CD8-positive, alpha-beta memory T cell (primary cell): ENCODE results near the gene DOP1A. TPM values are rescaled to one million over a fixed set of nuclear protein-coding genes. Genes with fewer than 3 reads are reported as not detected.
A peak's percentile ranks its signal among the peaks of the same experiment; 100 is the strongest.

Source experiments
- CTCF ChIA-PET: fragments of 350-600 bp; sonication (Branson Sonifier 250); formaldehyde crosslinking; loops from one replicate; lab custom pipeline; 2021; ENCODE audit warnings: antibody characterized with exemption; lab: Charles Lee
- POLR2A ChIA-PET: fragments of 350-600 bp; sonication (Branson Sonifier 250); formaldehyde crosslinking; loops from one replicate; lab custom pipeline; 2021; ENCODE audit warnings: antibody characterized with exemption; lab: Charles Lee
- DNase-seq, 5 donors: peaks; one replicate each; pipeline versions ENCODE4 v3.0.0 to v3.0.0-alpha.2; 2020 to 2022; ENCODE audit warnings: mixed read lengths in 1 of 5
- H3K27ac ChIP-seq: one replicate; pipeline ENCODE4 v1.7.0; 2013; ENCODE audit warnings: low read depth, mild to moderate bottlenecking, low read length, moderate library complexity
- H3K27me3 ChIP-seq: 2 replicates; pipeline ENCODE4 v1.7.0; 2013; ENCODE audit warnings: low read length, mild to moderate bottlenecking; ENCODE audit not compliant: insufficient read depth, poor library complexity, severe bottlenecking
- H3K36me3 ChIP-seq: 2 replicates; pipeline ENCODE4 v1.7.0; 2013; ENCODE audit warnings: mild to moderate bottlenecking, low read length, moderate library complexity; ENCODE audit not compliant: insufficient read depth
- H3K4me1 ChIP-seq: 2 replicates; pipeline ENCODE4 v1.7.0; 2013; ENCODE audit warnings: mild to moderate bottlenecking, low read length, moderate library complexity; ENCODE audit not compliant: insufficient read depth
- H3K4me3 ChIP-seq: 2 replicates; pipeline ENCODE4 v1.7.0; 2013; ENCODE audit warnings: mild to moderate bottlenecking, low read length
- H3K9me3 ChIP-seq: 2 replicates; pipeline ENCODE4 v1.7.0; 2013; ENCODE audit warnings: mild to moderate bottlenecking, low read length
- H3K27ac Mint-ChIP-seq, 8 donors: one replicate each; pipeline ENCODE4 v1.8.0; 2020 to 2021; ENCODE audit warnings: mixed read lengths in 8 of 8, mild to moderate bottlenecking in 6 of 8, inconsistent platforms in 3 of 8, moderate library complexity in 3 of 8
- H3K27me3 Mint-ChIP-seq, 2 donors: one replicate each; pipeline ENCODE4 v1.8.0; 2020 to 2021; ENCODE audit warnings: mixed read lengths in 2 of 2, mild to moderate bottlenecking in 1 of 2, moderate library complexity in 1 of 2
- H3K36me3 Mint-ChIP-seq, 3 donors: one replicate each; pipeline ENCODE4 v1.8.0; 2020 to 2021; ENCODE audit warnings: mixed read lengths in 3 of 3, inconsistent platforms in 1 of 3, mild to moderate bottlenecking in 1 of 3
- H3K4me1 Mint-ChIP-seq, 3 donors: one replicate each; pipeline ENCODE4 v1.8.0; 2020 to 2021; ENCODE audit warnings: mixed read lengths in 3 of 3, inconsistent platforms in 1 of 3, mild to moderate bottlenecking in 1 of 3
- H3K4me3 Mint-ChIP-seq, 7 donors: one replicate each; pipeline ENCODE4 v1.8.0; 2020 to 2021; ENCODE audit warnings: mixed read lengths in 7 of 7, mild to moderate bottlenecking in 6 of 7, moderate library complexity in 4 of 7, inconsistent platforms in 2 of 7
- H3K9me3 Mint-ChIP-seq, 5 donors: one replicate each; pipeline ENCODE4 v1.8.0; 2020 to 2022; ENCODE audit warnings: mixed read lengths in 5 of 5, mild to moderate bottlenecking in 3 of 5, moderate library complexity in 2 of 5, inconsistent platforms in 1 of 5
- polyA plus RNA-seq: library from polyadenylated mRNA; unstranded; fragments of 300-500 nt; fragmentation: Illumina TruSeq; gene quantifications from one replicate; pipeline ENCODE4 v1.2.3, GENCODE V29; 2021
- total RNA-seq, 2 experiments: library from RNA; stranded (reverse); gene quantifications; one replicate each; pipeline ENCODE4 v1.2.3, GENCODE V29; 2021

DOP1A gene
- total RNA-seq (1 to 10 TPM; 8.5 to 9.7 TPM), polyA plus RNA-seq (4.7 TPM)

- CTCF ChIA-PET = interaction anchor here (0.7 to 4.7 kb wide), 40 partner anchors 8 to 1160 kb away, joined by 3 to 88 read pairs (median 4); partner anchors contain the start of genes CEP162, IBTK, PGM3 and PRSS35
- peaks cover 21% of the 10 kb centered on the region for H3K4me1 ChIP-seq
- H3K27ac ChIP-seq = peak within 1 kb of the TSS; percentile 76
- DNase-seq = peak; percentile 91 to 95 (median 93)
- Mint-ChIP-seq H3K4me1 (peaks cover 40 to 75% (median 54%) of the 10 kb centered on the region in 3 donors), H3K27ac (peak within 1 kb of the TSS; percentile 86 to 99 (median 96)), H3K36me3 (peaks cover 0 to 14% (median 1%) of the 10 kb centered on the region in 3 donors), H3K27me3 (no peaks in the 10 kb centered on the region), H3K4me3 (peak within 1 kb of the TSS; percentile 92 to 99 (median 95)), H3K9me3 (no peaks in the 10 kb centered on the region)
- POLR2A ChIA-PET = interaction anchor here (0.7 to 1.6 kb wide), 3 partner anchors 137 to 820 kb away, joined by 3 to 4 read pairs (median 3); partner anchors contain the start of gene IBTK
- H3K9me3 ChIP-seq = no peaks in the 10 kb centered on the region
- no peaks in the 10 kb centered on the region for H3K27me3 ChIP-seq
- H3K36me3 ChIP-seq = no peaks in the 10 kb centered on the region
- H3K4me3 ChIP-seq = peak within 1 kb of the TSS; percentile 76
Measured at GRCh38 chr6:83067448-83068439, at the start of gene DOP1A. DOP1A (plus strand) TSS chr6:83067671; CDS start chr6:83096978, 29,307 bp downstream.

- no peaks in the 10 kb centered on the region for H3K9me3 ChIP-seq
- H3K27ac ChIP-seq = no peak overlapping the region
- DNase-seq = no peak
- POLR2A ChIA-PET = no interaction called here
- no peaks in the 10 kb centered on the region for H3K4me1 ChIP-seq
- peaks cover 0 to 4% (median 0%) of the 10 kb centered on the region in 3 donors for H3K4me1 Mint-ChIP-seq
- no peak overlapping the region for H3K4me3 ChIP-seq
- peaks cover 5% of the 10 kb centered on the region for H3K36me3 ChIP-seq
- CTCF ChIA-PET = no interaction called here
- no peak overlapping the region for H3K4me3 Mint-ChIP-seq
- no peaks in the 10 kb centered on the region for H3K27me3 ChIP-seq
- H3K36me3 Mint-ChIP-seq = peaks cover 43 to 70% (median 47%) of the 10 kb centered on the region in 3 donors
- H3K27me3 Mint-ChIP-seq = no peaks in the 10 kb centered on the region
- H3K9me3 Mint-ChIP-seq = no peaks in the 10 kb centered on the region
- no peak overlapping the region for H3K27ac Mint-ChIP-seq
Measured at GRCh38 chr6:83019741-83020140, 47.7 kb upstream of the DOP1A start.

GRCh38 chr6:83031689-83032088 is 35.8 kb upstream of the DOP1A start:
- Mint-ChIP-seq H3K27ac (no peak overlapping the region), H3K4me1 (no peaks in the 10 kb centered on the region), H3K27me3 (peaks cover 0 to 2% of the 10 kb centered on the region in 2 donors), H3K36me3 (peaks cover 28 to 58% (median 48%) of the 10 kb centered on the region in 3 donors), H3K4me3 (no peak overlapping the region), H3K9me3 (peaks cover 0 to 12% (median 7%) of the 10 kb centered on the region in 5 donors)
- no peaks in the 10 kb centered on the region for H3K9me3 ChIP-seq
- ChIA-PET CTCF (no interaction called here), POLR2A (no interaction called here)
- H3K27me3 ChIP-seq = no peaks in the 10 kb centered on the region
- no peak overlapping the region for H3K27ac ChIP-seq
- no peaks in the 10 kb centered on the region for H3K4me1 ChIP-seq
- DNase-seq = no peak
- H3K4me3 ChIP-seq = no peak overlapping the region
- no peaks in the 10 kb centered on the region for H3K36me3 ChIP-seq

GRCh38 chr6:83038246-83038645 is 29.2 kb upstream of the DOP1A start:
- Mint-ChIP-seq H3K4me1 (no peaks in the 10 kb centered on the region), H3K4me3 (no peak overlapping the region), H3K36me3 (peaks cover 30 to 35% (median 33%) of the 10 kb centered on the region in 3 donors), H3K27me3 (no peaks in the 10 kb centered on the region), H3K9me3 (peaks cover 0 to 4% (median 2%) of the 10 kb centered on the region in 5 donors), H3K27ac (no peak overlapping the region)
- H3K4me1 ChIP-seq = no peaks in the 10 kb centered on the region
- no peaks in the 10 kb centered on the region for H3K36me3 ChIP-seq
- no peaks in the 10 kb centered on the region for H3K9me3 ChIP-seq
- CTCF ChIA-PET = interaction anchor here (0.9 kb wide), 1 partner anchor 16 kb away, joined by 3 read pairs; no protein-coding TSS in a partner anchor
- POLR2A ChIA-PET = no interaction called here
- no peak for DNase-seq
- no peaks in the 10 kb centered on the region for H3K27me3 ChIP-seq
- no peak overlapping the region for H3K27ac ChIP-seq
- no peak overlapping the region for H3K4me3 ChIP-seq

- H3K4me1 ChIP-seq = no peaks in the 10 kb centered on the region
- no peak overlapping the region for H3K4me3 Mint-ChIP-seq
- H3K36me3 Mint-ChIP-seq = peaks cover 5 to 19% (median 18%) of the 10 kb centered on the region in 3 donors
- H3K36me3 ChIP-seq = no peaks in the 10 kb centered on the region
- no peaks in the 10 kb centered on the region for H3K9me3 ChIP-seq
- no peaks in the 10 kb centered on the region for H3K4me1 Mint-ChIP-seq
- H3K9me3 Mint-ChIP-seq = no peaks in the 10 kb centered on the region
- H3K4me3 ChIP-seq = no peak overlapping the region
- H3K27ac ChIP-seq = no peak overlapping the region
- ChIA-PET CTCF (no interaction called here), POLR2A (no interaction called here)
- H3K27me3 ChIP-seq = no peaks in the 10 kb centered on the region
- H3K27me3 Mint-ChIP-seq = no peaks in the 10 kb centered on the region
- no peak overlapping the region for H3K27ac Mint-ChIP-seq
- no peak for DNase-seq
Measured at GRCh38 chr6:83042467-83043053, 24.9 kb upstream of the DOP1A start.

- Mint-ChIP-seq H3K4me1 (no peaks in the 10 kb centered on the region), H3K9me3 (no peaks in the 10 kb centered on the region), H3K36me3 (peaks cover 5 to 21% (median 15%) of the 10 kb centered on the region in 3 donors), H3K4me3 (no peak overlapping the region), H3K27me3 (no peaks in the 10 kb centered on the region), H3K27ac (no peak overlapping the region)
- CTCF ChIA-PET = no interaction called here
- H3K9me3 ChIP-seq = no peaks in the 10 kb centered on the region
- no peaks in the 10 kb centered on the region for H3K4me1 ChIP-seq
- no peaks in the 10 kb centered on the region for H3K27me3 ChIP-seq
- no peaks in the 10 kb centered on the region for H3K36me3 ChIP-seq
- POLR2A ChIA-PET = no interaction called here
- DNase-seq = no peak
- no peak overlapping the region for H3K27ac ChIP-seq
- no peak overlapping the region for H3K4me3 ChIP-seq
Measured at GRCh38 chr6:83044091-83044768, 23.2 kb upstream of the DOP1A start.

GRCh38 chr6:83047065-83047754 is 20.3 kb upstream of the DOP1A start:
- Histone ChIP-seq H3K27me3 (no peaks in the 10 kb centered on the region), H3K36me3 (no peaks in the 10 kb centered on the region), H3K4me1 (no peaks in the 10 kb centered on the region), H3K27ac (no peak overlapping the region), H3K4me3 (no peak overlapping the region), H3K9me3 (no peaks in the 10 kb centered on the region)
- no peaks in the 10 kb centered on the region for H3K4me1 Mint-ChIP-seq
- peak overlapping the region in 1 of 8 donors; percentile 47 for H3K27ac Mint-ChIP-seq
- DNase-seq = no peak
- no peaks in the 10 kb centered on the region for H3K9me3 Mint-ChIP-seq
- peaks cover 5 to 38% (median 11%) of the 10 kb centered on the region in 3 donors for H3K36me3 Mint-ChIP-seq
- POLR2A ChIA-PET = interaction anchor here (0.6 kb wide), 1 partner anchor 27 kb away, joined by 6 read pairs; no protein-coding TSS in a partner anchor
- H3K4me3 Mint-ChIP-seq = no peak overlapping the region
- no peaks in the 10 kb centered on the region for H3K27me3 Mint-ChIP-seq
- CTCF ChIA-PET = interaction anchor here (1.4 to 1.6 kb wide), 2 partner anchors 18 to 20 kb away, joined by 6 to 7 read pairs; partner anchors contain the start of genes DOP1A and UBE3D
